Glutamatergic neuron (in vitro differentiated cells): ENCODE measurements around the gene CELF4. TPM values are rescaled to one million over a fixed set of nuclear protein-coding genes. Genes with fewer than 3 reads are reported as not detected.

Experiments
- DNase-seq: peaks from one replicate; pipeline ENCODE4 v3.0.0; 2022
- H3K27ac Mint-ChIP-seq: one replicate; pipeline ENCODE4 v1.8.0; 2020; ENCODE audit warnings: mild to moderate bottlenecking, mixed read lengths, inconsistent platforms; ENCODE audit not compliant: unreplicated experiment
- H3K27me3 Mint-ChIP-seq: one replicate; pipeline ENCODE4 v1.8.0; 2020; ENCODE audit warnings: mild to moderate bottlenecking, moderate library complexity, mixed read lengths, inconsistent platforms; ENCODE audit not compliant: unreplicated experiment
- H3K36me3 Mint-ChIP-seq: one replicate; pipeline ENCODE4 v1.8.0; 2020; ENCODE audit warnings: mild to moderate bottlenecking, mixed read lengths, inconsistent platforms; ENCODE audit not compliant: unreplicated experiment
- H3K4me1 Mint-ChIP-seq: one replicate; pipeline ENCODE4 v1.8.0; 2020; ENCODE audit warnings: mild to moderate bottlenecking, low read depth, mixed read lengths, inconsistent platforms; ENCODE audit not compliant: unreplicated experiment
- H3K4me3 Mint-ChIP-seq: one replicate; pipeline ENCODE4 v1.8.0; 2020; ENCODE audit warnings: mild to moderate bottlenecking, mixed read lengths, inconsistent platforms; ENCODE audit not compliant: unreplicated experiment
- H3K9me3 Mint-ChIP-seq: one replicate; pipeline ENCODE4 v1.8.0; 2020; ENCODE audit warnings: mild to moderate bottlenecking, moderate library complexity, mixed read lengths, inconsistent platforms; ENCODE audit not compliant: unreplicated experiment
- CTCF ChIP-seq: fragments of 200-600 bp; sonication (generic); IDR thresholded peaks from one replicate; pipeline ENCODE4 v1.5.0; 2021; ENCODE audit not compliant: partially characterized antibody, unreplicated experiment
- total RNA-seq: library from RNA; stranded (reverse); fragmentation: NEBNext Ultra II Directional; extraction: Animal tissue kit (Norgen Biotek cat#: 25700); gene quantifications from one replicate; pipeline ENCODE4 v1.2.1, GENCODE V29; 2021; ENCODE audit not compliant: unreplicated experiment

CELF4 gene
- total RNA-seq, 1 donor from 2014 or later = 38.4 TPM

GRCh38 chr18:37559194-37559593 is 6.4 kb downstream of the CELF4 start:
- peaks cover 7% of the 10 kb centered on the region for H3K9me3 Mint-ChIP-seq
- peaks cover 4% of the 10 kb centered on the region for H3K27me3 Mint-ChIP-seq
- H3K27ac Mint-ChIP-seq = no peak overlapping the region
- peak overlapping the region; percentile 1 for H3K4me3 Mint-ChIP-seq
- TF ChIP-seq CTCF = no peak
- DNase-seq = no peak
- H3K4me1 Mint-ChIP-seq = peaks cover 22% of the 10 kb centered on the region
- no peaks in the 10 kb centered on the region for H3K36me3 Mint-ChIP-seq

- H3K4me1 Mint-ChIP-seq = peaks cover 14% of the 10 kb centered on the region
- no peak overlapping the region for H3K4me3 Mint-ChIP-seq
- no peak overlapping the region for H3K27ac Mint-ChIP-seq
- TF ChIP-seq CTCF = no peak
- peaks cover 5% of the 10 kb centered on the region for H3K27me3 Mint-ChIP-seq
- DNase-seq = no peak
- peaks cover 2% of the 10 kb centered on the region for H3K9me3 Mint-ChIP-seq
- no peaks in the 10 kb centered on the region for H3K36me3 Mint-ChIP-seq
These were observed 11.2 kb downstream of the CELF4 start for GRCh38 chr18:37554399-37554787.

- no peak for DNase-seq
- H3K4me1 Mint-ChIP-seq = peaks cover 10% of the 10 kb centered on the region
- no peaks in the 10 kb centered on the region for H3K36me3 Mint-ChIP-seq
- peaks cover 2% of the 10 kb centered on the region for H3K9me3 Mint-ChIP-seq
- peak; percentile 69 for TF ChIP-seq CTCF
- peaks cover 5% of the 10 kb centered on the region for H3K27me3 Mint-ChIP-seq
- H3K27ac Mint-ChIP-seq = no peak overlapping the region
- no peak overlapping the region for H3K4me3 Mint-ChIP-seq
These were observed 11.8 kb downstream of the CELF4 start for GRCh38 chr18:37553633-37554398.

- Mint-ChIP-seq H3K36me3 (no peaks in the 10 kb centered on the region), H3K4me3 (no peak overlapping the region), H3K27me3 (peaks cover 5% of the 10 kb centered on the region), H3K9me3 (peaks cover 2% of the 10 kb centered on the region), H3K27ac (no peak overlapping the region), H3K4me1 (peaks cover 14% of the 10 kb centered on the region)
- no peak for TF ChIP-seq CTCF
- DNase-seq = no peak
These were observed 13.3 kb downstream of the CELF4 start for GRCh38 chr18:37552286-37552685.

DNA sequence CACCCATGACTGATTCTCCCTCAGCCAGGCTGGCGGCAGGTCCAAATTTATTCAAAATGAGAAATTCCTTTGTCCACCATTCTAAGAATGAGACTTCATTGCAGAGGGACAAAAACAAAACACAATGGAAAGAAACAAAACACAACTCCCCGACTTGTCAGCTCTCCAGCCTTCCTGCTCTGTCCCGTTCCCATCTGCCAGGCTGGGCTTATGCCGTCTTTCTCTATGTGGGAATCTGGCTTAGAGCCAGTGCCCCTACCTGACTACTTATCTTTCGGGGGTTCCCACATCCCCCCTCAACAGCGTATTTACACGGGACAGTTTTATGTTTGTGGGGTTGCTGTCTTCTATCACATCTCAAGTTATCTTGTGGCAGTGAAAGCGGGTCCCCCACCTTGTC is 13.8 kb downstream of the CELF4 start:
- TF ChIP-seq CTCF = no peak
- H3K36me3 Mint-ChIP-seq = no peaks in the 10 kb centered on the region
- peaks cover 5% of the 10 kb centered on the region for H3K27me3 Mint-ChIP-seq
- H3K4me1 Mint-ChIP-seq = peaks cover 16% of the 10 kb centered on the region
- H3K9me3 Mint-ChIP-seq = peaks cover 2% of the 10 kb centered on the region
- H3K27ac Mint-ChIP-seq = no peak overlapping the region
- no peak overlapping the region for H3K4me3 Mint-ChIP-seq
- DNase-seq = no peak
